HG03457 (cell line): Measurements from ENCODE around the gene ANK3.
A peak's percentile ranks its signal among the peaks of the same experiment; 100 is the strongest.

ENCODE experiments used
- ATAC-seq: cut with Tn5 transposase; IDR thresholded peaks from one replicate; pipeline ENCODE4 v1.9.1; 2021; ENCODE audit warnings: moderate number of reproducible peaks; ENCODE audit not compliant: unreplicated experiment

The ANK3 gene

DNA sequence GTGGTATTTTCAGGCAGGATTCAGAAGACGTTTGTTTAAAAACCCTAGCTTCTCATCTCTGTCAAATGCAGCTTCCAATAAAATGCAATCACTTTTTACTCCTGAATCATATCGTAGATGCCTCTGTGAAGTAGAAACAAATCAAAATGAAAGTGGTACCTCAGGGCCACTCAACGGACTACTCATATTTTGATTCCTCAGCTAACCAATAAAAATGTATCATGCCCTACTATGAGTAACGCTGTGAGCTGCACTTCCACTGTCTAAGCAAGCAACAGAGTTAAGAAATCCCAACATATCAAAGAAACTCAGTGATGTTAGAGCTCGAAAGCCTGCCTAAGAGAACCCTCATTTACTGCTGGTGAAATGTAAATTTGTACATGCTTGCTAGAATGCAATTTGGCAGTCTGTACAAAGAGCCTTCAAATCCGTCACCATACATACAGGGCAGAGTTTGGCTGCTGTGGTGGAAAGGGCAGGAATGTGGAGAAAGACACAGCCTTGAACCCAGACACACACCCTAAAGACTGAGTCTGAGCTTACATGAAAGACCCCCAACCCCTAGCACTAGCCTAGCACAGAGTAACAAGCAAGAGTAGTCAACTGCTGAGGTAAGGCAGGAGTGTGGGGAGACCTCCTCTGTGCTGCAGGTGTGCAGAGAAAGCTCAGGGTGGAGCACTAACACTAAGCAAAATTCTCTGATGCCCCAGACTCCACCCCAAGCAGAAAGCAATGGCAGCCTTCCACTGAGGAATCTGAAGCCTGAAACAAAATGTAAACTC is 151.5 kb downstream of the ANK3 start:
- peak; percentile 32 for ATAC-seq

DNA sequence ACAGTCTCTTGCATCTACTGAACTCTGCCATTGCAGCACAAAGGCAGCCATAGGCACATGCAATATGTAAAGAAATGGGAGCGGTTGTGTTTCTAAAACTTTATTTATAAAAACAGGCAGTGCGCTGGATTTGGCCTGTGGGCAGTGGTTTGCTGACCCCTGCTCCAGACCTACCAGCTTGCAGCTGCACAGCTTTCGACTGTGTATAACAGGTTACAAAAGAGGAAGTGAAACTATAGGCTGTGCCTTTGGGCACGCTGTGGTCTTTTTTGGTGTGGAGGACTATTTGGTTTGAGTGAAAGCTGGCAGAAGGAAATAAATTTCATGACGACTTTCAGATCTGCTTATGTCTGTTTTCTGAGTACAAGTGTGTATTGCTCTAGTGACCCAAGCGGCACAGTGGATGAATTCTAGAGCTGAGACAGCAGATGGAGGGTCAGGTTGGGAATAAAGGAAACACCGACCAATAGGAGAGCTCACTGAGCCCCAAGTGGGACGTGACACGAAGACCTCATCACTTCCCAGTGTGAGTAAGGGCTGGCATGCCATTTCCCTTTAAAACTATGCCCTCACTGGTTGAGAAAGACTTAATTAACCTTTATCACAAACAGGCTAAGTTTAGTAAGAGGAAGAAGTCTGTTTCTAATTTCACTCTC is 152.7 kb downstream of the ANK3 start:
- peak; percentile 96 for ATAC-seq

DNA sequence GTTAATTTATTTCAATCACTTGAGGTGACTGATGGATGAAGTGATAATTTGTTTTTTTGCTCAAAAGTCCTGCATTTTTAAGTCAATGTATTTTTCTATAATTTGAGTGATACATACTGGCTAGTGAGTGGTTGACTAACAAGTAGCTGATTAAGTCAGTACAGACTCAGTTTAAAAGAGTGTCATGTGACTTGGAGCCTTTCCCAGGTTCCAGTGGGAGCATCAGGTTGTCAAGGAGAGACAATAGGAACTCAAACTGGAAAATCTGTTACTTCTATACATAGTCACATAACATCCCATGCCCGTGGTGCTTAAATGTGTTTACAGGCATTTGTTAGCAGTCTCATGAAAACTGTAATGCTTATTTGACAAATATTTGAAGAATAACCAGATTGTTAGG is 154.7 kb downstream of the ANK3 start:
- no peak for ATAC-seq

GRCh38 chr10:60234551-60234950 is 155.1 kb downstream of the ANK3 start:
- ATAC-seq = no peak

DNA sequence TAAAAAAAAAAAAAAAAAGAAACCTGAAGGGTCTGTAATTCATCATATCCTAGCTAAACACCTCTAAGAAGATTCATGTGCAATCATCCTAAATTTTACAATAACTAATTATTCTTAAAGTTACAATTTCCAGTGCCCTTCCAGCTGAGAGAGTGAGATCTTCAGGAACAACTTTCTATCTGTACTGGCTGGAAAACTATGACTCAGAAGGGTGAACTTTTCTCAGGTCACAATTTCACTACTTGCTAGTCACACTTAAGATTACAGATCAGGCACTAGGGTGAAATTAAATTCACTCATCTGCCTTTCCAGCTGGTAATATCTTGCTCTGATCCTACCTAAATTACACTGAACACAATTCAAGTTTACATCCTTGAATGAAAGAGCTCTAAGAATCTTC is 158.8 kb downstream of the ANK3 start:
- no peak for ATAC-seq

DNA sequence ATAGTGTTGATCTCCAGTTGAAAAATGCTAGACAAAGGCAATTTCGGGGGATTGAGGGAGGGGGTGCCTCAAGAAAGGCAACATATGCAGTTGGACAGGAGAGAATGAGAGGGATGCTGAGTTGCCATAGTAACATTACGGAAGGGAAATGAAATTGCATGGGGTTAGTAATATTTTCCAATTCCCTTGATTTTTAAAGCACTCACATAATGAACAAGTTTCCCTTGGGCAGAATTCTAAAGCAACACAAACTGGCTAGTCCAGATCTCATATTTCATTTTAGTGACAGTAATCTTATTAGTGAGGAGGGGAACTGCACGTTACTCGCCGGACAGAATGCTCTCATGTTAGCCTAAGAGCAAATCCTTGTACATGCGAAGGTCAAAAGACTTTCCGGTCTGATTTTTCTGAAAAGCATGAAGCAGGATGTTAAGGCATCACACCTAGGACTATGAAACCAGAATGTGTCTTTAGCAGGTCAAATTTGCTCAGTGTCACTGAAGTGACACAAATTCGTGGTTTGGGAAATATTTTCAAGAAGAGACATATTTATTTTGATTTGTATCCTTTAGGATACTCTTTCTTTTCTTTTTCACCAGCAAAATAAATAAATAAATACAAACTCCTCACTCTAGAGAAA is 165.5 kb downstream of the ANK3 start:
- no peak for ATAC-seq

DNA sequence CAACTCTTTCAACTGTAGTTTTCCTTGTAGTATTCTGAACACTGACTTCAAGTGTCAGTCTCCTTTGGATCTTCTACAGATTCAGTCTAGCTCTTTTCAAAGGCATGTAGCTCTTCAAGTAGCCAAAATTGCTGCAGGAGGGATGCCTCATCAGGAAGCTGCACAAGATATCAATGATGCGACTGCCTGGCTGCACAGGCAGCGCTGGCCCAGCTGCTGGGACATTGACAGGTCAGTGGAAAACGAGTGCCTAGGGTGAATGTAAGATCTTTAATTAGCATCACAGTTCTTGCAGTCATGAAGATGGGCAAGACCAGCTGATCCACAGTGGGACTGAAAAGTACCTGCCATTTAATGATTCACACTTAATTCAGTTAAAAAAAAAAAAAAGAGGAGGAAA is 167.6 kb downstream of the ANK3 start:
- ATAC-seq = no peak

DNA sequence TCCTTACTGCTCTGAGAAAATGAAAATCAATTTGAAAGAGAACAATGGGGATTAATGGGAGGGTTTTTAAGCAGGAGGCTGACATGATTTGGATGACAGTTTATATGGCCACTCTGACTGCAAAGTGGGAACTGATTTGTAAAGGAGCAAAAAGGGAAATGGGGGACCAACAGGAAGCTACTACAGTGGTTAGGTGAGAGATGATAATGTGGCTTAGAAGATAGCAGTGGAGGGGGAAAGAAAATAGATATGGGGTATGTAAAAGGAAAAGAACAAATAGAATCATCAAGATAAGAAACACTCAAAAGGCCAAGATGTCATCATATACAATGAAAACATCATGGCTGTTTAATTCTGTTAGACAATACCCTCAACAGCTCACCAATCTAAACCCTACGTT is 177.5 kb downstream of the ANK3 start:
- no peak for ATAC-seq

- ATAC-seq = no peak
These were observed 179.7 kb downstream of the ANK3 start for GRCh38 chr10:60209874-60210570.

DNA sequence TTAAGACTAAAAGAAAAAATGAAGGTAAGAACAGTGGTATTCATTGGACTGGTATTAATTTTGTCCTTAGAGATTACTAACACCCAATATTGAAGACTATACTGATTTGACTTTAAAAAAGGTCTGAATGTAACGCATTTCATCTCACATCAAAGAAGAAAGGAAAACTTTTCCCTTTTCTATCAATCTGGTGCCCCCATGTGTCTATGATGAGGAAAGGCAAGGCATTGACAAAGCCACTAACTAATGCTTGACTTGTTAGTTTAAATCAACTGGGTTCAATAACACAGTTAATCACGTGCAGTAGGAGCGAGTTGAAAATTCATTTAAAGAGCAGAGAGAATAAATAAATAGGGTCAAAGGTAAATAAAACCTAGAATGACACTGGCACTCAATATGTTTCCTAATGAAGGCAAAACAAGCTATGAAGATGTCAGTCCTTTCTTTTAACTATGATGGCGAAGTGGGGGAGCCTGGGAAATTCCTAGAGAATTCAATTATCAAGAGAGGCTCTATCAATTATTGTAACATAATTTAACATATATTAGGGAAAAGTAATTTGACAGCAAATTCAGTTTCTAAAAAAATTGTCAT is 180.9 kb downstream of the ANK3 start:
- ATAC-seq = no peak

- ATAC-seq = no peak
These were observed 181.8 kb downstream of the ANK3 start for GRCh38 chr10:60207894-60208293.

- ATAC-seq = no peak
These were observed 182.9 kb downstream of the ANK3 start for GRCh38 chr10:60206735-60207134.

- no peak for ATAC-seq
These were observed 183.9 kb downstream of the ANK3 start for GRCh38 chr10:60205741-60206140.

- no peak for ATAC-seq
These were observed 185.6 kb downstream of the ANK3 start for GRCh38 chr10:60203993-60204618.

DNA sequence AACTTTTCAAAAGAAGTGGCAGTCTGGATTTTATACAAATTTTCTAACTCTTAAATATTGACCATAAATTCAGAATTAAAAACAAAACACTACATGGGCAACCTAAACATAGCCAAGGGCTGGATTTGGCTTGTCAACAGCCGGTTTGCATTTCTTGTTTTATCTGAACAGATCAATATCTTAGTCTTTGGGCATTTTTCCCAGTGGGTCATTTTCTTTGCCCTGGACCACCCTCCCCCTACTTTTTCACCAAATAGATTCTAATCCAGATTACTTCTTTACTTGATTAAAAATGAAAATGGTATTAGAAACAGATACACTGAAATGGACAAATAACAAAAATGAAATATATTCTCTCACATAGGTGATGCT is 189.0 kb downstream of the ANK3 start:
- no peak for ATAC-seq

DNA sequence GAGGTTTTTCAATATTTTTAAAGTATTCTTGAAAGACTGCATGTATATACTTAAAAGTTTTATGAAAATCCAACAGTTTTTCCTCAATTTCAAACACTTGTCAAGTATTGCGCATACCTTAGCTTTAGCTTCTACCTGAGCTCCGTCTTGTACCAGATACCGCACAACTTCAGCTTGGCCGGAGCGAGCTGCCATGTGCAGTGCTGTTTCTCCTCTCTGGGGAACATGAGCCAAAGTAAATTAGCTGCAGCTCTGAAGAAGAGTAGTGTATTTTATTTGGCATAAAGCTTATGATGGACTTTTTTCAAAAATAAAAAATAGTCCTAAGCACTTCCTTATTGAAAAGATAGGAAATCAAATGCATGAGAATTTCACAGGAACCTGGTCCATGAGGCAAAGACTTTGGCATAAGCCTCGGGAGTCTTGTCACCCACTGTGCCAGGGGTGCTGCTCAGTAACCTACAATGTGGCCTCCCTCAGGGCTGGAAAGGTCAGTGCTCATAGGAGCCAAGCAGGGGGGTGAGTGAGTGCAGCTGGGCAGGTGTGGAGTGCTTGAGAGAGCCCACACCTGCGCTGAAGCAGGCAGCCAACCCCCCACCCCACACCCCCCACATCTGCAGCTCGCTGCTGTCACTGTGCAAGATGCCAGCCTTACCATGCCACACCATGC is 189.5 kb downstream of the ANK3 start:
- ATAC-seq = no peak

- ATAC-seq = no peak
These were observed 192.5 kb downstream of the ANK3 start for GRCh38 chr10:60197206-60197605.

DNA sequence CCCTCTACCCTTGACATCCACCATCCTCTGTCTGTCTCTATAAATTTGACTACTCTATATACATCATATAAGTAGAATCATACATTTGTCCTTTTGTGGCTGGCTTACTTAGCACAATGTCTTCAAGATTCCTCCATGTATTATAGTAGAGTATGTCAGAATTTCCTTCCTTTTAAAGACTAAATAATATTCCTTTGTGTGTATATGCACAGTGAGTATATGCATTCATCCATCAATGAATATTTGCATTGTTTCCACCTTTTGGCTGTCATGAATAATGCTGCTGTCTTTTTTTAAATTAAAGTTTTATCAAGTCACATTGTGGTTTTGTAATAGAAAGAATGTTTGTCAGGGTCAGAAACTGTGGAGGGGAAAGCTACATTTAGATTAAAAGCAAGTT is 195.3 kb downstream of the ANK3 start:
- ATAC-seq = no peak

GRCh38 chr10:60192946-60193345 is 196.7 kb downstream of the ANK3 start:
- ATAC-seq = no peak

- no peak for ATAC-seq
These were observed 199.7 kb downstream of the ANK3 start for GRCh38 chr10:60189861-60190475.
